Fibroblast of lung (primary cell): ENCODE measurements around the gene WRAP53. TPM values are rescaled to one million over a fixed set of nuclear protein-coding genes. Genes with fewer than 3 reads are reported as not detected.

ENCODE experiments used
- DNase-seq, 2 donors: peaks; one replicate each; pipeline versions ENCODE4 v3.0.0 to v3.0.0-alpha.2; 2010; ENCODE audit warnings: low read depth in 2 of 2
- H2AFZ ChIP-seq: 2 replicates; pipeline ENCODE4 v1.5.1; 2012; ENCODE audit warnings: low read length, control low read depth, inconsistent platforms
- H3K27ac ChIP-seq: 2 replicates; pipeline ENCODE4 v1.5.1; 2011; ENCODE audit warnings: low read length, control low read depth; ENCODE audit not compliant: insufficient read depth
- H3K27me3 ChIP-seq: 2 replicates; pipeline ENCODE4 v1.5.1; 2011; ENCODE audit warnings: mild to moderate bottlenecking, low read length; ENCODE audit not compliant: control insufficient read depth, insufficient read depth
- H3K36me3 ChIP-seq: 2 replicates; pipeline ENCODE4 v1.5.1; 2011; ENCODE audit warnings: low read length; ENCODE audit not compliant: control insufficient read depth, insufficient read depth
- H3K4me1 ChIP-seq: 2 replicates; pipeline ENCODE4 v1.5.1; 2011; ENCODE audit warnings: low read length; ENCODE audit not compliant: control insufficient read depth, insufficient read depth; ENCODE audit errors: extremely low read depth
- H3K4me2 ChIP-seq: 2 replicates; pipeline ENCODE4 v1.5.1; 2011; ENCODE audit warnings: low read length, control low read depth; ENCODE audit not compliant: insufficient read depth; ENCODE audit errors: extremely low read depth
- H3K4me3 ChIP-seq, 4 experiments: fragments of 200-600 bp in 1 of 4; sonication (generic) in 1 of 4; replicated peaks in 1 of 4; 2 replicates each; pipeline ENCODE4 v1.5.1; 2011 to 2016; ENCODE audit warnings: low read length in 4 of 4, low read depth in 3 of 4, mild to moderate bottlenecking in 3 of 4, control low read depth in 2 of 4, inconsistent platforms in 1 of 4, mixed read lengths in 1 of 4; ENCODE audit not compliant: insufficient read depth in 1 of 4; ENCODE audit errors: control extremely low read depth in 1 of 4
- H3K79me2 ChIP-seq: 2 replicates; pipeline ENCODE4 v1.5.1; 2012; ENCODE audit warnings: mild to moderate bottlenecking, low read length, inconsistent platforms; ENCODE audit not compliant: control insufficient read depth, insufficient read depth
- H3K9ac ChIP-seq: 2 replicates; pipeline ENCODE4 v1.5.1; 2011; ENCODE audit warnings: mild to moderate bottlenecking, low read length, control low read depth; ENCODE audit not compliant: insufficient read depth
- H3K9me3 ChIP-seq: 2 replicates; pipeline ENCODE4 v1.5.1; 2012; ENCODE audit warnings: low read depth, low read length; ENCODE audit not compliant: control insufficient read depth, insufficient read depth
- H4K20me1 ChIP-seq: 2 replicates; pipeline ENCODE4 v1.5.1; 2011; ENCODE audit warnings: low read length; ENCODE audit not compliant: control insufficient read depth, insufficient read depth; ENCODE audit errors: extremely low read depth
- EZH2 ChIP-seq: IDR thresholded peaks from 2 replicates; pipeline ENCODE4 v1.5.1; 2012; ENCODE audit warnings: low read length, control low read depth, mild to moderate bottlenecking; ENCODE audit errors: missing control alignments
- polyA plus RNA-seq, 2 donors: library from polyadenylated mRNA; depleted of rRNA in 1 of 2; stranded (reverse) in 1 of 2; unstranded in 1 of 2; fragments of >200 nt; gene quantifications; 2 replicates each; pipeline ENCODE4 v1.2.1, GENCODE V29; 2011 to 2012; ENCODE audit warnings: missing spikeins in 1 of 2
- total RNA-seq: library from RNA; depleted of rRNA; stranded (reverse); fragments of >200 nt; gene quantifications from 2 replicates; pipeline ENCODE4 v1.2.1, GENCODE V29; 2014
- TF ChIP-seq, protein P1 (sequence below), 2 donors: IDR thresholded peaks in 1 of 2; conservative IDR thresholded peaks in 1 of 2; 1 replicate in 1 of 2; 2 replicates in 1 of 2; pipeline ENCODE4 v1.5.1; 2011 to 2012; ENCODE audit warnings: low read length in 2 of 2, control low read depth in 1 of 2, inconsistent platforms in 1 of 2, low read depth in 1 of 2, mild to moderate bottlenecking in 1 of 2

Gene WRAP53
- total and polyA plus RNA-seq, 2 donors (not counting 1 experiment from before 2014, with no cell fraction given) = 3.0 to 3.1 TPM

DNA sequence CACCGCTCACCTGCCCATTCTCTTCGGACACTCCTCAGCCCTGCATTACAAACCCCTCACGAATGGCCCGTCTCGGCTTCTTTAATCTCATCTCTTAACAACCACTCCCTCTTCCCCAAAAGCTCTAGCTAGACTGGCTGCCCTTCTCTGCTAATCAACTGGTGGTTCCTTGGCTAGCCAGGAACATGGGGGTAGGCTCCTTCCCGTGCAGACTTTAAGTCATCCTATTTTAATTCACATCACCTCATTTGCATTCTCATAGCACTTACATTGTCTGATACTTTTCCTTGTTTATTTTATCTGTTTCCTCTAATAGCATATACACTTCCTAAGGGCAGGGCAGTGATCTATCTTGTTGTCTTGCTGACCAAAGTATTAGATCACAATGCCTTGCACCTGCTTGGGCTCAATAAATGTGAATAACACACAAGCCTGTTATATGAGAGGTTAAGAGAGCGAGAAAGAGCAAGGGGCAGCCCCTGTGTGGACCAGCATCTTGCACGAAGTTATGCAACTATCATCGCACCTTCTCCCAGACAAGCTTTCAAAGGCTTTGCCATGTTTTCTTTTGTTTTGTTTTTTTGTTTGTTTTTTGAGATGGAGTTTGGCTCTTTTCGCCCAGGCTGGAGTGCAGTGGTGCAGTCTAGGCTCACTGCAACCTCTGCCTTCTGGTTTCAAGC lies 10.7 kb upstream of the WRAP53 start:
- Histone ChIP-seq H3K27ac (no peak overlapping the region), H3K9ac (no peak overlapping the region), H3K79me2 (no peaks in the 10 kb centered on the region), H3K36me3 (peaks cover 11% of the 10 kb centered on the region), H3K4me2 (no peak overlapping the region), H2AFZ (no peak overlapping the region), H3K4me1 (no peaks in the 10 kb centered on the region), H3K27me3 (no peaks in the 10 kb centered on the region), H3K4me3 (no peak overlapping the region), H3K9me3 (peaks cover 1% of the 10 kb centered on the region), H4K20me1 (no peaks in the 10 kb centered on the region)
- no peak for DNase-seq
- no peak for TF ChIP-seq EZH2
- TF ChIP-seq, protein P1, sequence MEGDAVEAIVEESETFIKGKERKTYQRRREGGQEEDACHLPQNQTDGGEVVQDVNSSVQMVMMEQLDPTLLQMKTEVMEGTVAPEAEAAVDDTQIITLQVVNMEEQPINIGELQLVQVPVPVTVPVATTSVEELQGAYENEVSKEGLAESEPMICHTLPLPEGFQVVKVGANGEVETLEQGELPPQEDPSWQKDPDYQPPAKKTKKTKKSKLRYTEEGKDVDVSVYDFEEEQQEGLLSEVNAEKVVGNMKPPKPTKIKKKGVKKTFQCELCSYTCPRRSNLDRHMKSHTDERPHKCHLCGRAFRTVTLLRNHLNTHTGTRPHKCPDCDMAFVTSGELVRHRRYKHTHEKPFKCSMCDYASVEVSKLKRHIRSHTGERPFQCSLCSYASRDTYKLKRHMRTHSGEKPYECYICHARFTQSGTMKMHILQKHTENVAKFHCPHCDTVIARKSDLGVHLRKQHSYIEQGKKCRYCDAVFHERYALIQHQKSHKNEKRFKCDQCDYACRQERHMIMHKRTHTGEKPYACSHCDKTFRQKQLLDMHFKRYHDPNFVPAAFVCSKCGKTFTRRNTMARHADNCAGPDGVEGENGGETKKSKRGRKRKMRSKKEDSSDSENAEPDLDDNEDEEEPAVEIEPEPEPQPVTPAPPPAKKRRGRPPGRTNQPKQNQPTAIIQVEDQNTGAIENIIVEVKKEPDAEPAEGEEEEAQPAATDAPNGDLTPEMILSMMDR (conservative IDR thresholded peaks at IDR 0.05 in 1 of 2, IDR thresholded peaks at IDR 0.05 in 1 of 2; ENCODE audit: low read depth in 1 of 2, low read length in 2 of 2) = no peak

DNA sequence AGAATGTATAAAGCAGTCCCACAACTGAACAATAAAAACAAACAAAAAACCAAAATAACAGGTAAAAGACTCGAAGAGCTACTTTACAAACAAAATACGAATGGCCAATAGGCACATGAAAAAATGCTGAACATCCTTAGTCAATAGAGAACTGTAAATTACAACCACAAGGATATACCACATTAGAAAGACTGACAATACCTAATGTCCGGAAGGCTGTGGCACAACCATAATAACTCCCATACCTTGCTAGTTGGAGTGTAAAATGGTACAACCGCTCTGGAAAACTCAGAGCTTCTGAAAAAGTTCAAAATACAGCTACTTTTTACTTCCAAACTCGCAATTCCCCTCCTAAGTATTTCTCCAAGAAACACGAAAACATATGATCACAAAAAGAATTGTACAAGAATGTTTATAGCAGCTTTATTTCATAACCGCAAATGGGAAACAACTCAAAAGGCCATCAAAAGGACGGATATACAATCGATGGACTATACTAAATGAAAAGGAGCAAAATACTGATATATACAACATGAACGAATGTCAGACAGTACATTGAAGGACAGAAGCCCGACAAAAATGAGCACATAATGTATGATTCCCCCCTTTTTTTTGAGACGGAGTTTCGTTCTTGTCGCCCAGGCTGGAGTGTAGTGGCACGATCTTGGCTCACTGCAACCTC lies 3.3 kb upstream of the WRAP53 start:
- Histone ChIP-seq H2AFZ (no peak overlapping the region), H4K20me1 (no peaks in the 10 kb centered on the region)

More for the DNA sequence above, 3.3 kb upstream of the WRAP53 start:
- Histone ChIP-seq H3K36me3 (no peaks in the 10 kb centered on the region), H3K4me3 (peak overlapping the region; percentile 88 to 98 (median 96)), H3K79me2 (peaks cover 26% of the 10 kb centered on the region), H3K4me1 (peaks cover 9% of the 10 kb centered on the region), H3K27ac (peak overlapping the region; percentile 99), H3K9me3 (no peaks in the 10 kb centered on the region), H3K4me2 (peak overlapping the region; percentile 96), H3K9ac (peak overlapping the region; percentile 94), H3K27me3 (no peaks in the 10 kb centered on the region)
- TF ChIP-seq, protein P1 (conservative IDR thresholded peaks at IDR 0.05 in 1 of 2, IDR thresholded peaks at IDR 0.05 in 1 of 2; ENCODE audit: low read depth in 1 of 2, low read length in 2 of 2) = no peak
- no peak for TF ChIP-seq EZH2
- DNase-seq = no peak
